ENCODE data around the gene AAK1. TPM values are rescaled to one million over a fixed set of nuclear protein-coding genes. Genes with fewer than 3 reads are reported as not detected.

AAK1 gene
- polyA plus RNA-seq, 3 donors: 7.9 to 14.6 (median 13.3) TPM

- 69 to 89% (median 71%) methylated on average over 6 of the region's 6 CpGs for WGBS, 3 donors
- H3K27ac ChIP-seq (ENCODE audit: low read depth, low read length): no peak overlapping the region
Measured at GRCh38 chr2:69489793-69490192, 153.7 kb downstream of the AAK1 start.

- H3K27ac ChIP-seq (ENCODE audit: low read depth, low read length): no peak overlapping the region
- WGBS, 3 donors: 16 to 68% (median 61%) methylated on average over 3 of the region's 3 CpGs
Measured at GRCh38 chr2:69483696-69484095, 159.8 kb downstream of the AAK1 start.

- WGBS, 3 donors: 55 to 79% (median 73%) methylated on average over 4 of the region's 4 CpGs
- no peak overlapping the region for H3K27ac ChIP-seq (ENCODE audit: low read depth, low read length)
Measured at GRCh38 chr2:69483024-69483423, 160.5 kb downstream of the AAK1 start.

GRCh38 chr2:69482471-69482870 lies 161.1 kb downstream of the AAK1 start:
- H3K27ac ChIP-seq (ENCODE audit: low read depth, low read length): no peak overlapping the region
- WGBS, 3 donors: 77 to 86% (median 81%) methylated on average over 3 of the region's 3 CpGs

- H3K27ac ChIP-seq (ENCODE audit: low read depth, low read length): no peak overlapping the region
- whole genome bisulfite sequencing, 3 donors: 94 to 96% (median 95%) methylated on average over 1 of the region's 1 CpG
Measured at GRCh38 chr2:69481421-69481820, 162.1 kb downstream of the AAK1 start.

GRCh38 chr2:69477627-69478026 lies 165.9 kb downstream of the AAK1 start:
- WGBS, 3 donors: 76 to 84% (median 82%) methylated on average over 1 of the region's 1 CpG
- H3K27ac ChIP-seq (ENCODE audit: low read depth, low read length): no peak overlapping the region

- 72 to 93% (median 85%) methylated on average over 2 of the region's 2 CpGs for WGBS, 3 donors
- no peak overlapping the region for H3K27ac ChIP-seq (ENCODE audit: low read depth, low read length)
Measured at GRCh38 chr2:69474688-69475087, 168.9 kb downstream of the AAK1 start.

- WGBS, 3 donors: 38 to 83% (median 74%) methylated on average over 2 of the region's 2 CpGs
- no peak overlapping the region for H3K27ac ChIP-seq (ENCODE audit: low read depth, low read length)
Measured at GRCh38 chr2:69471793-69472192, 171.7 kb downstream of the AAK1 start.

- 52 to 90% (median 85%) methylated on average over 5 of the region's 5 CpGs for WGBS, 3 donors
- H3K27ac ChIP-seq (ENCODE audit: low read depth, low read length): no peak overlapping the region
Measured at GRCh38 chr2:69470911-69471310, 172.6 kb downstream of the AAK1 start.

GRCh38 chr2:69469784-69470183 lies 173.8 kb downstream of the AAK1 start:
- H3K27ac ChIP-seq (ENCODE audit: low read depth, low read length): no peak overlapping the region
- 92 to 94% (median 92%) methylated on average over 1 of the region's 1 CpG for WGBS, 3 donors

GRCh38 chr2:69469375-69469774 lies 174.2 kb downstream of the AAK1 start:
- H3K27ac ChIP-seq (ENCODE audit: low read depth, low read length): no peak overlapping the region
- WGBS, 3 donors: 85 to 95% (median 94%) methylated on average over 3 of the region's 3 CpGs

GRCh38 chr2:69466728-69467127 lies 176.8 kb downstream of the AAK1 start:
- H3K27ac ChIP-seq (ENCODE audit: low read depth, low read length): no peak overlapping the region
- WGBS, 3 donors: 80 to 93% (median 91%) methylated on average over 8 of the region's 8 CpGs

GRCh38 chr2:69465513-69466456 lies 177.8 kb downstream of the AAK1 start:
- H3K27ac ChIP-seq (ENCODE audit: low read depth, low read length): no peak overlapping the region
- 68 to 82% (median 79%) methylated on average over 14 of the region's 14 CpGs for WGBS, 3 donors

GRCh38 chr2:69464575-69464974 lies 179.0 kb downstream of the AAK1 start:
- no peak overlapping the region for H3K27ac ChIP-seq (ENCODE audit: low read depth, low read length)
- WGBS, 3 donors: 58 to 81% (median 66%) methylated on average over 3 of the region's 3 CpGs

GRCh38 chr2:69462780-69463179 lies 180.8 kb downstream of the AAK1 start:
- no peak overlapping the region for H3K27ac ChIP-seq (ENCODE audit: low read depth, low read length)
- WGBS, 3 donors: 97 to 100% (median 98%) methylated on average over 3 of the region's 3 CpGs

- 95 to 100% (median 96%) methylated on average over 6 of the region's 6 CpGs for WGBS, 3 donors
- H3K27ac ChIP-seq (ENCODE audit: low read depth, low read length): no peak overlapping the region
Measured at GRCh38 chr2:69461404-69461803, 182.1 kb downstream of the AAK1 start.

- WGBS, 3 donors: 70 to 80% (median 73%) methylated on average over 4 of the region's 4 CpGs
- no peak overlapping the region for H3K27ac ChIP-seq (ENCODE audit: low read depth, low read length)
Measured at GRCh38 chr2:69459936-69460335, 183.6 kb downstream of the AAK1 start.

- H3K27ac ChIP-seq (ENCODE audit: low read depth, low read length): no peak overlapping the region
Measured at GRCh38 chr2:69456950-69457445, 186.5 kb downstream of the AAK1 start.

GRCh38 chr2:69456154-69456553 lies 187.4 kb downstream of the AAK1 start:
- WGBS, 3 donors: 96 to 98% (median 97%) methylated on average over 7 of the region's 7 CpGs
- H3K27ac ChIP-seq (ENCODE audit: low read depth, low read length): no peak overlapping the region

- WGBS, 3 donors: 91 to 93% (median 92%) methylated on average over 2 of the region's 2 CpGs
- H3K27ac ChIP-seq (ENCODE audit: low read depth, low read length): no peak overlapping the region
Measured at GRCh38 chr2:69454976-69455375, 188.6 kb downstream of the AAK1 start.
